ENCODE data around the gene AUTS2. TPM values are rescaled to one million over a fixed set of nuclear protein-coding genes. Genes with fewer than 3 reads are reported as not detected.

Gene AUTS2
- total RNA-seq, 4 donors from 2014 or later: 29.8 to 114 (median 59.4) TPM

DNA sequence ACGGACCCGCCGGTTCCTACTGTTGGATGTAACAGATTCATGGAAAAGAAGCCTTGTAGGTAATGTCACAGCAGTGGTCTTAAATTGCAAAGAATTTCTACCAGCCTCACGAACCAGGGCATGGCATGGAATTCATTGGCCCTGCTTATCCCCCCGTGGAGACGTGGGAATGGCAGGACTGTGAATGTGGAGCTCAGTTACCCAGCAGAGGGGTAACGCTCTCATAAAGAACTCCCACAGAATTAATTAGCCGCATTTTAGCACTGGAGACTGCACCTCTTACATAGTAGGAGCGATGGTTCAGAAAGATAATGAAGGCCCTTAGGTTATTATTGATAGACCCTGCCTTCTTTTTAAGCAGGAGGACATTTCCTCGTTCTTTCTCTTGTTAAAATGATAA lies 715.4 kb downstream of the AUTS2 start:
- 90% methylated on average over 10 of the region's 10 CpGs; no CpG with 5 or more reads in 1 of the 2 donors for WGBS, 2 donors (ENCODE audit: low coverage in 1 of 2)
- in situ Hi-C loops (cut with MboI; ENCODE audit: low pct_ligation_motif_present in 1 of 4, low pct_unique_long_range_greater_than_20kb in 1 of 4, low sequenced_read_pairs in 3 of 4): no loop called here

DNA sequence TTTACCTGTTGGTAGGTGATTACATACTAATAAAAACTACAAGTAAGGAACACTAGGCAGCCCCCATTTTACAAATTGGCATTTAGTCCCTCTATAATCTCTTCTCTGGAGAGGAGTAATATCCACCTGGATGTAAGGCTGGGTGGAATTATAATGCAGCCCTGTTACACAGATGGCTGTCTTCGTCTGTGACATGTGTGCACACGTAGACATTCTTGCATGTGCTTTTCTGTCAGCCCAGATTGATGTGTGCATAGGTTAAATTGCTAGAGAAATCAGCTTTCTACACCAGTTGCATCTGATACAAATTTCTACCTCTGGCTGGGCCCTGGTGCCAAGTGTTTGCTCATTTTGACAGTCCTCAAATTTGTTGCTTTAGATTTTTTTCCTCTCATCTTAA lies 715.9 kb downstream of the AUTS2 start:
- no peak overlapping the region for H3K4me3 ChIP-seq
- H3K9me3 ChIP-seq: no peaks in the 10 kb centered on the region
- no peak for DNase-seq
- 69% methylated on average over 2 of the region's 2 CpGs; no CpG with 5 or more reads in 1 of the 2 donors for WGBS, 2 donors (ENCODE audit: low coverage in 1 of 2)
- TF ChIP-seq POLR2A (IDR thresholded peaks at IDR 0.05) (no peak), EP300 (IDR thresholded peaks at IDR 0.05; ENCODE audit: low read depth) (no peak), POLR2AphosphoS5 (IDR thresholded peaks at IDR 0.05) (no peak)
- TF ChIP-seq, protein P1, sequence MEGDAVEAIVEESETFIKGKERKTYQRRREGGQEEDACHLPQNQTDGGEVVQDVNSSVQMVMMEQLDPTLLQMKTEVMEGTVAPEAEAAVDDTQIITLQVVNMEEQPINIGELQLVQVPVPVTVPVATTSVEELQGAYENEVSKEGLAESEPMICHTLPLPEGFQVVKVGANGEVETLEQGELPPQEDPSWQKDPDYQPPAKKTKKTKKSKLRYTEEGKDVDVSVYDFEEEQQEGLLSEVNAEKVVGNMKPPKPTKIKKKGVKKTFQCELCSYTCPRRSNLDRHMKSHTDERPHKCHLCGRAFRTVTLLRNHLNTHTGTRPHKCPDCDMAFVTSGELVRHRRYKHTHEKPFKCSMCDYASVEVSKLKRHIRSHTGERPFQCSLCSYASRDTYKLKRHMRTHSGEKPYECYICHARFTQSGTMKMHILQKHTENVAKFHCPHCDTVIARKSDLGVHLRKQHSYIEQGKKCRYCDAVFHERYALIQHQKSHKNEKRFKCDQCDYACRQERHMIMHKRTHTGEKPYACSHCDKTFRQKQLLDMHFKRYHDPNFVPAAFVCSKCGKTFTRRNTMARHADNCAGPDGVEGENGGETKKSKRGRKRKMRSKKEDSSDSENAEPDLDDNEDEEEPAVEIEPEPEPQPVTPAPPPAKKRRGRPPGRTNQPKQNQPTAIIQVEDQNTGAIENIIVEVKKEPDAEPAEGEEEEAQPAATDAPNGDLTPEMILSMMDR (IDR thresholded peaks at IDR 0.05): no peak
- H3K27ac ChIP-seq: no peak overlapping the region
- no peaks in the 10 kb centered on the region for H3K4me1 ChIP-seq
- H3K27me3 ChIP-seq: no peaks in the 10 kb centered on the region
- H3K36me3 ChIP-seq: no peaks in the 10 kb centered on the region
- intact Hi-C loops (cut with DNase I; ENCODE audit: low total_unique reads) (no loop called here), in situ Hi-C loops (cut with MboI; ENCODE audit: low pct_ligation_motif_present in 1 of 4, low pct_unique_long_range_greater_than_20kb in 1 of 4, low sequenced_read_pairs in 3 of 4) (no loop called here)

More for the DNA sequence above, 715.4 kb downstream of the AUTS2 start:
- Histone ChIP-seq H3K4me1 (no peaks in the 10 kb centered on the region), H3K4me3 (no peak overlapping the region), H3K27ac (no peak overlapping the region), H3K9me3 (no peaks in the 10 kb centered on the region), H3K36me3 (no peaks in the 10 kb centered on the region), H3K27me3 (no peaks in the 10 kb centered on the region)
- no peak for DNase-seq
- TF ChIP-seq POLR2A (IDR thresholded peaks at IDR 0.05) (no peak), POLR2AphosphoS5 (IDR thresholded peaks at IDR 0.05) (no peak)
- intact Hi-C loops (cut with DNase I; ENCODE audit: low total_unique reads): no loop called here

DNA sequence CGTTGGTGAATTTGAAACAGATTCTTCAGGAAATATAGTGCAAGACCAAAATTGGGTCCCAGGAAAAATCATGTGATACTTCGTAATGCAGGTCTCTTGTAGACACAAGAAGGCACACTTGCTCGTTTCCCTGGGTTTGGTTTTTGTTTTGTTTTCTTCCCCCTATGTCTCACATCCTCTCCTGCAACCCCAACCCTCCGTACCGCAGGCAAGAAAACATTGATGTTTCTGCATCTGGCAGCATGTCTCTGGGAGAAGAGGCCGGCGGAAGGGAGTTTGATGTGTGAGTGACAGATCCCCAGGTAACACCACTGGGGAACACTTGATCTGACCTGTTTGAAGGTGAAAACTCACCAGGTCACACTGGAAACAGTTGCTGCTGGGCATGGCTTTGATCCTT lies 718.5 kb downstream of the AUTS2 start:
- WGBS, 2 donors (ENCODE audit: low coverage in 1 of 2): 65 to 88% methylated on average over 6 to 7 of the region's 7 CpGs
- H3K27ac ChIP-seq: no peak overlapping the region
- intact Hi-C loops (cut with DNase I; ENCODE audit: low total_unique reads) (no loop called here), in situ Hi-C loops (cut with MboI; ENCODE audit: low pct_ligation_motif_present in 1 of 4, low pct_unique_long_range_greater_than_20kb in 1 of 4, low sequenced_read_pairs in 3 of 4) (no loop called here)
- H3K36me3 ChIP-seq: no peaks in the 10 kb centered on the region
- H3K9me3 ChIP-seq: no peaks in the 10 kb centered on the region
- TF ChIP-seq EP300 (IDR thresholded peaks at IDR 0.05; ENCODE audit: low read depth) (no peak), POLR2AphosphoS5 (IDR thresholded peaks at IDR 0.05) (no peak), POLR2A (IDR thresholded peaks at IDR 0.05) (no peak)
- TF ChIP-seq, protein P1 (IDR thresholded peaks at IDR 0.05): no peak
- no peak overlapping the region for H3K4me3 ChIP-seq
- DNase-seq: no peak
- H3K4me1 ChIP-seq: no peaks in the 10 kb centered on the region
- no peaks in the 10 kb centered on the region for H3K27me3 ChIP-seq

DNA sequence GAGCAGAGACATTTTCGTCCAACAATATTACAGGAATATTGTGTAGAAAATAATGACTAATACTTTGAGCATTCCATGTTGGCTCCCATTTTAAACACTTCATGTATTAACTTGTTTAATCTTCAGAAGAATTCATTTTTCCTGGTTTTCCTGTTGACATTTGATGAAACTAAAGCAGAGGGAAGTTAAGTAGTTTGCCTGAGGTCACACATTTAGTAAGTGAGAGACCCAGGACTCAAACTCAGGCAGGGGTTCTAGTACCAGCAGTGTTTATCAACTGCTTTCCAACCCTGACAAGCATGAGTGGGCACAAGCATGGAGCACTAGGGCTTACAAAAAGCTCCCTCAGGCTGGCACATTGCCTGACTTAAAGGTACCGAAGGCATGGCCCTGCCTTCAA lies 719.1 kb downstream of the AUTS2 start:
- 77 to 90% methylated on average over 1 to 2 of the region's 2 CpGs for WGBS, 2 donors (ENCODE audit: low coverage in 1 of 2)
- in situ Hi-C loops (cut with MboI; ENCODE audit: low pct_ligation_motif_present in 1 of 4, low pct_unique_long_range_greater_than_20kb in 1 of 4, low sequenced_read_pairs in 3 of 4): no loop called here
- Histone ChIP-seq H3K9me3 (no peaks in the 10 kb centered on the region), H3K27me3 (no peaks in the 10 kb centered on the region), H3K4me1 (no peaks in the 10 kb centered on the region), H3K27ac (no peak overlapping the region), H3K4me3 (no peak overlapping the region), H3K36me3 (no peaks in the 10 kb centered on the region)
- intact Hi-C loops (cut with DNase I; ENCODE audit: low total_unique reads): no loop called here
- DNase-seq: no peak
- TF ChIP-seq, protein P1 (IDR thresholded peaks at IDR 0.05): no peak
- TF ChIP-seq POLR2AphosphoS5 (IDR thresholded peaks at IDR 0.05): no peak
- TF ChIP-seq EP300 (IDR thresholded peaks at IDR 0.05; ENCODE audit: low read depth): no peak
- TF ChIP-seq POLR2A (IDR thresholded peaks at IDR 0.05): no peak

DNA sequence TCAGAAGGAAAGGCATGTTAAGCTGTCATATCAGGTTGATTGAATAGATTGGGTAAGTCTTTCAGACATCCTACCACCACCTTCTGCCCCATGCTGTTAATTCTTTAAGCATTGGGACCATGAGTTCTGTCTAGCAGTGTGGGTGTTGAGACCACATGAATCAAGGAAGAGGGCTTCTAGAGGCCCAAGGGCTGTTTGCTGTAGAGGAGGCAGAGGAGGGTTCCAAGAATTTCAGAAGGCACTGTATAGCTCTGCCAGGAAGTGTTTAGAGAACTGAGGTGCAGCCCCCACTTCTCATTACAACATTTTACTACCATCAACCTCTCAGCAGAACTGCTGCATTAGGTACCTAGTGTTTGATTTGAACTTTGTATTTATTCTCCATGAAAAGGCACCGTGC lies 720.2 kb downstream of the AUTS2 start:
- TF ChIP-seq EP300 (IDR thresholded peaks at IDR 0.05; ENCODE audit: low read depth) (no peak), POLR2AphosphoS5 (IDR thresholded peaks at IDR 0.05) (no peak), POLR2A (IDR thresholded peaks at IDR 0.05) (no peak)
- H3K27ac ChIP-seq: no peak overlapping the region
- WGBS, 2 donors (ENCODE audit: low coverage in 1 of 2): 52 to 57% methylated on average over 1 of the region's 1 CpG
- intact Hi-C loops (cut with DNase I; ENCODE audit: low total_unique reads): no loop called here
- H3K4me1 ChIP-seq: no peaks in the 10 kb centered on the region
- H3K4me3 ChIP-seq: no peak overlapping the region
- H3K9me3 ChIP-seq: no peaks in the 10 kb centered on the region
- in situ Hi-C loops (cut with MboI; ENCODE audit: low pct_ligation_motif_present in 1 of 4, low pct_unique_long_range_greater_than_20kb in 1 of 4, low sequenced_read_pairs in 3 of 4): no loop called here
- no peaks in the 10 kb centered on the region for H3K36me3 ChIP-seq
- H3K27me3 ChIP-seq: no peaks in the 10 kb centered on the region
- DNase-seq: no peak
